Esophagus squamous epithelium (tissue), 5 donors: Measurements from ENCODE around the gene BAIAP3. TPM values are rescaled to one million over a fixed set of nuclear protein-coding genes. Genes with fewer than 3 reads are reported as not detected.
A peak's percentile ranks its signal among the peaks of the same experiment; 100 is the strongest.

ENCODE experiments used
- DNase-seq: peaks from one replicate; lab custom pipeline; 2025; lab: John Stamatoyannopoulos, UW
- H3K27ac ChIP-seq, 4 donors: fragments of 200-600 bp; sonication (generic); one replicate each; pipeline ENCODE4 v1.5.1; 2016 to 2019; ENCODE audit warnings: mild to moderate bottlenecking in 1 of 4
- H3K27me3 ChIP-seq, 4 donors: fragments of 200-600 bp; sonication (generic); 1 replicate in 3 of 4; 2 replicates in 1 of 4; pipeline versions ENCODE4 v1.5.1 to v1.6.0; 2017 to 2021; ENCODE audit warnings: antibody characterized with exemption in 1 of 4
- H3K36me3 ChIP-seq, 3 donors: fragments of 200-600 bp; sonication (generic); one replicate each; pipeline ENCODE4 v1.5.1; 2016 to 2019
- H3K4me1 ChIP-seq, 3 donors: fragments of 200-600 bp; sonication (generic); one replicate each; pipeline ENCODE4 v1.5.1; 2017 to 2019
- H3K4me3 ChIP-seq, 4 donors: fragments of 200-600 bp; sonication (generic); 1 replicate in 3 of 4; 2 replicates in 1 of 4; pipeline ENCODE4 v1.5.1; 2016 to 2019; ENCODE audit warnings: mild to moderate bottlenecking in 2 of 4, moderate library complexity in 1 of 4
- H3K9me3 ChIP-seq, 3 donors: fragments of 200-600 bp; sonication (generic); one replicate each; pipeline ENCODE4 v1.5.1; 2016 to 2019
- POLR2A ChIP-seq, 4 donors: fragments of 450-650 bp; IDR thresholded peaks; one replicate each; pipeline ENCODE4 v1.6.1; 2017; ENCODE audit warnings: antibody characterized with exemption in 4 of 4, mild to moderate bottlenecking in 4 of 4, moderate library complexity in 3 of 4
- WGBS, 2 donors: methylation state at CpG; one replicate each; pipeline ENCODE4 v1.1.5; 2018; 5-methylcytosine and 5-hydroxymethylcytosine counted together
- intact Hi-C: fragments of 100-400 bp; cut with DNase I; formaldehyde crosslinking; loops from one replicate; pipeline ENCODE4 v1.15.0; 2022
- total RNA-seq, 4 donors: library from RNA; depleted of rRNA; stranded (reverse); fragments of >200 nt; gene quantifications; one replicate each; pipeline ENCODE4 v1.1.0, GENCODE V29; 2016
- TF ChIP-seq, protein P1 (sequence below), 6 experiments: fragments of 450-650 bp in 4 of 6; fragments of 200-600 bp in 2 of 6; sonication (generic) in 2 of 6; IDR thresholded peaks; one replicate each; pipeline ENCODE4 v1.5.1; 2016 to 2019; ENCODE audit warnings: antibody characterized with exemption in 6 of 6, mild to moderate bottlenecking in 4 of 6, moderate library complexity in 4 of 6
- donor health status: DM: yes; HTN: yes; CAD: no.

BAIAP3 gene
- total RNA-seq, 4 donors from 2014 or later = 0.68 to 2.7 (median 1.00) TPM

GRCh38 chr16:1375298-1375640, 41.8 kb downstream of the BAIAP3 start:
- Histone ChIP-seq H3K36me3 (peaks cover 4 to 58% (median 11%) of the 10 kb centered on the region in 3 donors), H3K27ac (no peak overlapping the region), H3K27me3 (no peaks in the 10 kb centered on the region), H3K4me1 (peaks cover 16 to 29% (median 20%) of the 10 kb centered on the region in 3 donors), H3K9me3 (no peaks in the 10 kb centered on the region), H3K4me3 (no peak overlapping the region)
- no peak for DNase-seq
- 53 to 91% methylated on average over 7 to 12 of the region's 24 CpGs for WGBS, 2 donors
- intact Hi-C loops = no loop called here
- TF ChIP-seq, protein P1, sequence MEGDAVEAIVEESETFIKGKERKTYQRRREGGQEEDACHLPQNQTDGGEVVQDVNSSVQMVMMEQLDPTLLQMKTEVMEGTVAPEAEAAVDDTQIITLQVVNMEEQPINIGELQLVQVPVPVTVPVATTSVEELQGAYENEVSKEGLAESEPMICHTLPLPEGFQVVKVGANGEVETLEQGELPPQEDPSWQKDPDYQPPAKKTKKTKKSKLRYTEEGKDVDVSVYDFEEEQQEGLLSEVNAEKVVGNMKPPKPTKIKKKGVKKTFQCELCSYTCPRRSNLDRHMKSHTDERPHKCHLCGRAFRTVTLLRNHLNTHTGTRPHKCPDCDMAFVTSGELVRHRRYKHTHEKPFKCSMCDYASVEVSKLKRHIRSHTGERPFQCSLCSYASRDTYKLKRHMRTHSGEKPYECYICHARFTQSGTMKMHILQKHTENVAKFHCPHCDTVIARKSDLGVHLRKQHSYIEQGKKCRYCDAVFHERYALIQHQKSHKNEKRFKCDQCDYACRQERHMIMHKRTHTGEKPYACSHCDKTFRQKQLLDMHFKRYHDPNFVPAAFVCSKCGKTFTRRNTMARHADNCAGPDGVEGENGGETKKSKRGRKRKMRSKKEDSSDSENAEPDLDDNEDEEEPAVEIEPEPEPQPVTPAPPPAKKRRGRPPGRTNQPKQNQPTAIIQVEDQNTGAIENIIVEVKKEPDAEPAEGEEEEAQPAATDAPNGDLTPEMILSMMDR (IDR thresholded peaks at IDR 0.05) = no peak
- no peak for TF ChIP-seq POLR2A (IDR thresholded peaks at IDR 0.05)

- no peak overlapping the region for H3K27ac ChIP-seq
- no peak for DNase-seq
- WGBS, 2 donors = 83 to 93% methylated on average over 2 to 14 of the region's 19 CpGs
- H3K4me1 ChIP-seq = peaks cover 16 to 29% (median 20%) of the 10 kb centered on the region in 3 donors
- H3K27me3 ChIP-seq = no peaks in the 10 kb centered on the region
- peaks cover 4 to 56% (median 11%) of the 10 kb centered on the region in 3 donors for H3K36me3 ChIP-seq
- no peaks in the 10 kb centered on the region for H3K9me3 ChIP-seq
- intact Hi-C loops = no loop called here
- H3K4me3 ChIP-seq = no peak overlapping the region
- TF ChIP-seq, protein P1 (IDR thresholded peaks at IDR 0.05) = no peak
- TF ChIP-seq POLR2A (IDR thresholded peaks at IDR 0.05) = no peak
These were observed 42.4 kb downstream of the BAIAP3 start for GRCh38 chr16:1375741-1376410.

- H3K4me3 ChIP-seq = no peak overlapping the region
- H3K27me3 ChIP-seq = no peaks in the 10 kb centered on the region
- 87 to 88% methylated on average over 5 to 8 of the region's 10 CpGs for WGBS, 2 donors
- H3K36me3 ChIP-seq = peaks cover 0 to 63% (median 14%) of the 10 kb centered on the region in 3 donors
- TF ChIP-seq, protein P1 (IDR thresholded peaks at IDR 0.05) = no peak
- no peak for TF ChIP-seq POLR2A (IDR thresholded peaks at IDR 0.05)
- intact Hi-C loops = no loop called here
- peaks cover 16 to 29% (median 20%) of the 10 kb centered on the region in 3 donors for H3K4me1 ChIP-seq
- H3K27ac ChIP-seq = no peak overlapping the region
- no peak for DNase-seq
- H3K9me3 ChIP-seq = no peaks in the 10 kb centered on the region
These were observed 44.1 kb downstream of the BAIAP3 start for GRCh38 chr16:1377406-1378010.

DNA sequence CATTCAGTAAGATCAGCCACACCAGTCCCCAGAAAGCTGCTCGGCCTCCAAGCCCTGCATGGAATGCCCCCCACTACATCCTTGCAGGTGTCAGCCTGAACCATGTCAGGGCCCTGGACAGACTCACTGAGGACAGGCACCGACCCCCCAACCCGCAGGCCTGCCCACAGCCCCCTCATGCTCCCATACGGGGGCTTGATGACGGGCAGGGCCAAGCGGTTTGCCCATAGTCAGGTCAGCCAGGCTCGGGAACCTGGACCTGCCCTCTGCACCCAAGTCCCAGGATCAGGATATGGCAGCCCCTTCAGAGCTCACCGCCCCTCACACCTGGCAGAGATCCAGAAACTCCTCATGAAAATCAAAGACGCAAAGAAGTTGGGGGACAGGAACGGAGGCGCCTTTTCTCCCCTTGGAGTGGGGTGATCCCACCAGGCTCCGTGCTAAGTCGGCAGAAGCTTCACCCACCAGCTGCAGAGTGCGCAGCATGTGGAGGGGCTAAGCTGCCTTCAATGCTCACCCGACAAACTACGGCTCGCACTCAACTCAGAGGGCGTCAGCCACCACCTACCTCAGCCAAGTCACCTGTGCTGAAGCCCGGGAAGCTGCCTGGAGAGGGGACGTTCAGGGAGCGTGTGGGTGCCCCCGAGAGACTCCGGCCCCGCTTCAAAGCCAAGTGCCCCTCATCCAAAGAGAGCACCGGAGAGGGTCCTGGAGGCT, 44.8 kb downstream of the BAIAP3 start:
- peak overlapping the region; percentile 68 to 89 (median 80) for H3K27ac ChIP-seq

More for the DNA sequence above, 44.8 kb downstream of the BAIAP3 start:
- TF ChIP-seq POLR2A (IDR thresholded peaks at IDR 0.05) = no peak
- TF ChIP-seq, protein P1 (IDR thresholded peaks at IDR 0.05) = no peak
- intact Hi-C loops = no loop called here
- Histone ChIP-seq H3K4me1 (peaks cover 16 to 29% (median 20%) of the 10 kb centered on the region in 3 donors), H3K36me3 (peaks cover 0 to 71% (median 14%) of the 10 kb centered on the region in 3 donors), H3K4me3 (peak overlapping the region; percentile 49 to 77 (median 60)), H3K27me3 (no peaks in the 10 kb centered on the region), H3K9me3 (no peaks in the 10 kb centered on the region)
- no peak for DNase-seq
- 80 to 81% methylated on average over 2 to 9 of the region's 25 CpGs for WGBS, 2 donors
